GM20000 (cell line): Measurements from ENCODE around the gene FRMD4A.

Experiments
- DNase-seq: peaks from one replicate; pipeline ENCODE4 v3.0.0; 2012; ENCODE audit warnings: low spot score
- CTCF ChIP-seq: IDR thresholded peaks from 2 replicates; pipeline ENCODE4 v1.5.1; 2012; ENCODE audit warnings: mild to moderate bottlenecking, control low read depth; ENCODE audit errors: extremely low read depth, missing control alignments

Gene FRMD4A

GRCh38 chr10:13827076-13827797, 503.5 kb downstream of the FRMD4A start:
- no peak for TF ChIP-seq CTCF
- DNase-seq: no peak

DNA sequence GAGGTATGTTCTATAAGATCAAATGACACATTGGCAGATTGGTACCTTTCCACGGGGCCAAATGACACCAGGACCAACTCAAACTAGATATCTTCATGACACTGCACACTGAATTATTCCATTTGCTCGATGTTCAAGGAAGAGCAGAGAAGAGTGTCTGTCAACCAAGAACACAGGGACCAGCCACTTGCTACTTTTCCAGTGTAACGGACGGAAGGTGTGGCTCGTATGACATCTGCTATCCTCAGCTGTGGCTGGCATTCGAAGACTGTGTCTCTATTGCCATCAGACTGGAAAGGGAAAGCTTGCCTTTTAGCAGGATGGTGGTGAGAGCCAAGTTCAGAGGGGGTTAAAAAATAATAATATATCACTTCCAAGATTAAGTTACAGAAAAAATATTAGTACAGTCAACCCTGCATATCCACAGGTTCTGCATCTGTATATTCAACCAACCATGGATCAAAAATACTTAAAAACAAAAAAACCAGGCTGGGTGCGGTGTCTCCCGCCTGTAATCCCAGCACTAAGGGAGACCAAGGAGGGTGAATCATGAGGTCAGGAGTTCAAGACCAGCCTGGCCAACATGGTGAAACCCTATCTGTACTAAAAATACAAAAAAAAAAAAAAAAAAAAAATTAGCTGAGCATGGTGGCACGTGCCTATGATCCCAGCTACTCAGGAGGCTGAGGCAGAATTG, 506.9 kb downstream of the FRMD4A start:
- no peak for TF ChIP-seq CTCF
- no peak for DNase-seq

DNA sequence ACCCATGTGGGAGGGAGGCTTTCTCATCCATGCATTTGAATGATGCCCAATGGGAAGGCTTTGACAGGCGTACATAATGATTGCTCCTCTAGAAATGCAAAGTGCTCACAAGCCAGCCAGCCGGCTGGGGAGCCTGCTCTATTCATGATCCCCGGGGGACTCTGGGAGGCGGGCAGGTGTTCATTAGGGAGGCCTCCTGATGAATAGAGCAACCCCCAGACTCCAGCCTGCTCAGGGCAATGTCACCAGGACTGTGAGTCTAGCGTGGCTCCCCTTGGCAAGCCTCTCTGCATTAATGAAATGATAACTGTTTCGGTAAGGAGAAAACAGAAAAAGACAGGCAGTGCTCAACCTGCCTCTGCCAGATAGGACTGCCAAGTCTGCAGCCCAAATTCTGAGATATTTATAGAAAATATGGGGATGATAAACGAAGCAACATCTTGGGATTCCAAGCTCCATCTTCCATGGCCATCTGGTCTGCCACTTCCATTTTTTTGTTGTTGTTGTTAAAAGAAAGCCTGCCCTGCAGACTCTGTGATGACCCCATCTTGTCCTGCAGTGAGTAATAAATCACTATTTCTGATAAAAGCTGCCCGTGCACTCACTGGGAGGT, 507.5 kb downstream of the FRMD4A start:
- no peak for TF ChIP-seq CTCF

GRCh38 chr10:13822490-13822889, 508.2 kb downstream of the FRMD4A start:
- no peak for TF ChIP-seq CTCF
- DNase-seq: no peak

More for the DNA sequence above, 507.5 kb downstream of the FRMD4A start:
- no peak for DNase-seq

GRCh38 chr10:13820964-13821337, 509.8 kb downstream of the FRMD4A start:
- DNase-seq: no peak
- no peak for TF ChIP-seq CTCF

GRCh38 chr10:13820119-13820963, 510.4 kb downstream of the FRMD4A start:
- DNase-seq: no peak
- no peak for TF ChIP-seq CTCF
